NOMO-1 treated with dmso at 0.1 percent for 144 hours (cell line): ENCODE results near the gene PPTC7.
"Not testable (repeated sequence)": the region's sequence is repeated elsewhere in the genome, so short reads cannot be mapped to it uniquely, and the experiment has no call there.

ENCODE experiments used
- DNase-seq: peaks from one replicate; lab custom pipeline; 2025; ENCODE audit not compliant: unreplicated experiment; lab: John Stamatoyannopoulos, UW

PPTC7 gene

GRCh38 chr12:110537605-110538409 lies 45.3 kb downstream of the PPTC7 start:
- DNase-seq: no peak

GRCh38 chr12:110536834-110537604 lies 46.1 kb downstream of the PPTC7 start:
- no peak for DNase-seq

GRCh38 chr12:110534811-110535210 lies 48.3 kb downstream of the PPTC7 start:
- DNase-seq: no peak

- no peak for DNase-seq
These were observed 49.5 kb downstream of the PPTC7 start for GRCh38 chr12:110533607-110534006.

- no peak for DNase-seq
These were observed 50.5 kb downstream of the PPTC7 start for GRCh38 chr12:110532644-110533043.

GRCh38 chr12:110531741-110532333 lies 51.3 kb downstream of the PPTC7 start:
- DNase-seq: no peak

- DNase-seq: no peak
These were observed 52.6 kb downstream of the PPTC7 start for GRCh38 chr12:110530511-110530910.

- no peak for DNase-seq
These were observed 54.8 kb downstream of the PPTC7 start for GRCh38 chr12:110528277-110528839.

- not testable (repeated sequence) for DNase-seq
These were observed 62.0 kb downstream of the PPTC7 start for GRCh38 chr12:110520876-110521712.

GRCh38 chr12:110518014-110518413 lies 65.1 kb downstream of the PPTC7 start:
- DNase-seq: not testable (repeated sequence)

- no peak for DNase-seq
These were observed 66.1 kb downstream of the PPTC7 start for GRCh38 chr12:110516995-110517394.

- no peak for DNase-seq
These were observed 68.8 kb downstream of the PPTC7 start for GRCh38 chr12:110514363-110514762.

GRCh38 chr12:110513842-110514241 lies 69.3 kb downstream of the PPTC7 start:
- DNase-seq: no peak

- DNase-seq: no peak
These were observed 75.0 kb downstream of the PPTC7 start for GRCh38 chr12:110508071-110508586.

GRCh38 chr12:110505332-110505731 lies 77.8 kb downstream of the PPTC7 start:
- DNase-seq: no peak

- no peak for DNase-seq
These were observed 79.7 kb downstream of the PPTC7 start for GRCh38 chr12:110503432-110503831.

- DNase-seq: peak; percentile 99
These were observed 81.1 kb downstream of the PPTC7 start, which contains the start of the genes RAD9B and VPS29 for GRCh38 chr12:110501752-110502738. RAD9B (plus strand) TSS chr12:110502331; CDS start chr12:110502338, 7 bp downstream. VPS29 (minus strand) TSS chr12:110502111; CDS start chr12:110502051, 60 bp downstream.

- DNase-seq: peak; percentile 66
These were observed 81.7 kb downstream of the PPTC7 start for GRCh38 chr12:110501399-110501751.
